Left lung (tissue), 10 donors: ENCODE measurements around the gene RET. TPM values are rescaled to one million over a fixed set of nuclear protein-coding genes. Genes with fewer than 3 reads are reported as not detected.
A peak's percentile ranks its signal among the peaks of the same experiment; 100 is the strongest.

ENCODE experiments used
- ATAC-seq: fragments of 200-7000 bp; cut with Tn5 transposase; one replicate; pipeline ENCODE4 v1.9.1; 2020; ENCODE audit warnings: moderate library complexity
- DNase-seq, 4 donors: peaks; one replicate each; pipeline ENCODE4 v3.0.0-alpha.2; 2013 to 2020
- H3K27ac ChIP-seq, 2 donors: fragments of 200-600 bp; sonication (generic) in 1 of 2; one replicate each; pipeline versions ENCODE4 v1.5.0 to v1.8.0; 2020 to 2021
- H3K27me3 ChIP-seq, 2 donors: fragments of 200-600 bp; sonication (generic) in 1 of 2; one replicate each; pipeline versions ENCODE4 v1.5.0 to v1.8.0; 2020 to 2021
- H3K36me3 ChIP-seq, 2 donors: fragments of 200-600 bp; sonication (generic) in 1 of 2; one replicate each; pipeline versions ENCODE4 v1.5.0 to v1.8.0; 2020 to 2021
- H3K4me1 ChIP-seq, 2 donors: fragments of 200-600 bp; one replicate each; pipeline ENCODE4 v1.8.0; 2021
- H3K4me3 ChIP-seq, 2 donors: fragments of 200-600 bp; sonication (generic) in 1 of 2; one replicate each; pipeline versions ENCODE4 v1.5.0 to v1.8.0; 2020 to 2021; ENCODE audit warnings: mild to moderate bottlenecking in 1 of 2
- H3K9me3 ChIP-seq, 2 donors: fragments of 200-600 bp; sonication (generic) in 1 of 2; one replicate each; pipeline versions ENCODE4 v1.5.0 to v1.8.0; 2020 to 2021
- intact Hi-C, 2 donors: fragments of 100-400 bp; cut with DNase I; formaldehyde crosslinking; loops; one replicate each; pipeline versions ENCODE4 v1.11.2 to v1.14.2; 2022
- polyA plus RNA-seq, 6 donors: library from polyadenylated mRNA; unstranded; fragments of 120-200 nt; gene quantifications; one replicate each; pipeline ENCODE4 v1.2.1, GENCODE V29; 2013; ENCODE audit not compliant: insufficient read length in 6 of 6
- total RNA-seq, 2 donors: library from RNA; stranded (reverse); fragmentation: NEBNext Ultra II Directional; extraction: Animal tissue kit (Norgen Biotek cat#: 25700); gene quantifications; one replicate each; pipeline ENCODE4 v1.2.1, GENCODE V29; 2021
- TF ChIP-seq, protein P1 (sequence below), 2 donors: fragments of 200-600 bp; sonication (generic) in 1 of 2; IDR thresholded peaks; one replicate each; pipeline versions ENCODE4 v1.5.0 to v1.8.0; 2021; ENCODE audit warnings: antibody characterized with exemption in 2 of 2
- donor health status: DM: no; HTN: yes; CAD: no.
- donor health status: DM: no; HTN: no; CAD: no.

RET gene
- total and polyA plus RNA-seq, 8 donors: 0.97 to 3.8 (median 2.0) TPM

GRCh38 chr10:43114743-43115611 is 38.1 kb downstream of the RET start:
- DNase-seq: peak in 1 of 4 donors; percentile 67
- Histone ChIP-seq H3K4me3 (no peak overlapping the region), H3K27ac (no peak overlapping the region), H3K9me3 (no peaks in the 10 kb centered on the region), H3K4me1 (peaks cover 0 to 5% of the 10 kb centered on the region in 2 donors), H3K27me3 (no peaks in the 10 kb centered on the region), H3K36me3 (no peaks in the 10 kb centered on the region)
- TF ChIP-seq, protein P1, sequence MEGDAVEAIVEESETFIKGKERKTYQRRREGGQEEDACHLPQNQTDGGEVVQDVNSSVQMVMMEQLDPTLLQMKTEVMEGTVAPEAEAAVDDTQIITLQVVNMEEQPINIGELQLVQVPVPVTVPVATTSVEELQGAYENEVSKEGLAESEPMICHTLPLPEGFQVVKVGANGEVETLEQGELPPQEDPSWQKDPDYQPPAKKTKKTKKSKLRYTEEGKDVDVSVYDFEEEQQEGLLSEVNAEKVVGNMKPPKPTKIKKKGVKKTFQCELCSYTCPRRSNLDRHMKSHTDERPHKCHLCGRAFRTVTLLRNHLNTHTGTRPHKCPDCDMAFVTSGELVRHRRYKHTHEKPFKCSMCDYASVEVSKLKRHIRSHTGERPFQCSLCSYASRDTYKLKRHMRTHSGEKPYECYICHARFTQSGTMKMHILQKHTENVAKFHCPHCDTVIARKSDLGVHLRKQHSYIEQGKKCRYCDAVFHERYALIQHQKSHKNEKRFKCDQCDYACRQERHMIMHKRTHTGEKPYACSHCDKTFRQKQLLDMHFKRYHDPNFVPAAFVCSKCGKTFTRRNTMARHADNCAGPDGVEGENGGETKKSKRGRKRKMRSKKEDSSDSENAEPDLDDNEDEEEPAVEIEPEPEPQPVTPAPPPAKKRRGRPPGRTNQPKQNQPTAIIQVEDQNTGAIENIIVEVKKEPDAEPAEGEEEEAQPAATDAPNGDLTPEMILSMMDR (IDR thresholded peaks at IDR 0.05): no peak
- intact Hi-C loops: no loop called here
- no peak for ATAC-seq

GRCh38 chr10:43115881-43116595 is 39.2 kb downstream of the RET start:
- H3K27me3 ChIP-seq: no peaks in the 10 kb centered on the region
- H3K9me3 ChIP-seq: no peaks in the 10 kb centered on the region
- DNase-seq (peak in 1 of 4 donors; percentile 61), ATAC-seq (no peak)
- TF ChIP-seq, protein P1 (IDR thresholded peaks at IDR 0.05): no peak
- H3K36me3 ChIP-seq: no peaks in the 10 kb centered on the region
- intact Hi-C loops: no loop called here
- peaks cover 0 to 9% of the 10 kb centered on the region in 2 donors for H3K4me1 ChIP-seq
- H3K4me3 ChIP-seq: no peak overlapping the region
- no peak overlapping the region for H3K27ac ChIP-seq

GRCh38 chr10:43116596-43116995 is 39.7 kb downstream of the RET start:
- TF ChIP-seq, protein P1 (IDR thresholded peaks at IDR 0.05): no peak
- no peak for ATAC-seq
- H3K27me3 ChIP-seq: no peaks in the 10 kb centered on the region
- H3K27ac ChIP-seq: no peak overlapping the region
- no peak overlapping the region for H3K4me3 ChIP-seq
- peaks cover 4 to 14% of the 10 kb centered on the region in 2 donors for H3K4me1 ChIP-seq
- H3K9me3 ChIP-seq: no peaks in the 10 kb centered on the region
- intact Hi-C loops: no loop called here
- no peak for DNase-seq
- no peaks in the 10 kb centered on the region for H3K36me3 ChIP-seq

DNA sequence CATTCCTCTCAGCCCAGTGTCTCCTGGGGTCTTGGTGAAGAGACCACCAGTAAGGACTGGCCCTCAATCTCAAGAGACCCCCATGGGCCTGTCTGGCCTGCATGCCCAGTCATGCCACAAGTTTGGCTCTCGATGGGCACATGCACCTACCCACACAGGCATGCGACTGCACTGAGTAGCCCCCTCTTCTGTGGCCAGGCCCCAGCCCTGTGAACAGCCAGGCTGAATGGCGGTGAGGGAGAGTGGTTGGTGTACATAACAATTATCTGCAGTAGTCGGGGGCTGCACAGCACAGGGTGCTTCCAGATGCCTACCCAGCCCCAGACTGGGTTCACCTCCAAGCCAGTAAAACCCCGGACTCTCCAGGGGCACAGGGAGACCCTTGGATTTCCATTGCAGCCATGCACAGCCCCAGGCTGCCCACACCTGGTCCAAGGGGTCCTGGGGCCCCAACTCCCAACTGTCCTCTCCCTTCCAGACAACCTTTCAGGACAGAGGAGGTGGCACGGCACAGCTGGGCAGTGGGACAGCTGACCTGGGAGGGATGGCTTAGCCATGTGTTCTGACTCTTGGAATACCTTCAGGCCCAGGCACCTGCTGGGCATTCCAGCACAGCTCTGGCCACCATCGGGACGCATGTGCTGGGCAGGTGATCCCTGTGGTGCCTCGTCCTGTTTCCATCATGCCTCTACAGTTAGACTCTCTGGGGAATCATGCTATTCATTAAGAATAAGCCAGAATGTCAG is 40.3 kb downstream of the RET start:
- TF ChIP-seq, protein P1 (IDR thresholded peaks at IDR 0.05): no peak
- ATAC-seq (no peak), DNase-seq (peak in 1 of 4 donors; percentile 53)
- peaks cover 4 to 20% of the 10 kb centered on the region in 2 donors for H3K4me1 ChIP-seq
- H3K9me3 ChIP-seq: no peaks in the 10 kb centered on the region
- no peak overlapping the region for H3K27ac ChIP-seq
- intact Hi-C loops: no loop called here
- no peaks in the 10 kb centered on the region for H3K27me3 ChIP-seq
- H3K36me3 ChIP-seq: no peaks in the 10 kb centered on the region
- H3K4me3 ChIP-seq: no peak overlapping the region
